ENCODE data around the gene DMD.

Gene DMD

GRCh38 chrX:31376408-31377022 lies 1834.8 kb downstream of the DMD start:
- DNase-seq, result no peak

DNA sequence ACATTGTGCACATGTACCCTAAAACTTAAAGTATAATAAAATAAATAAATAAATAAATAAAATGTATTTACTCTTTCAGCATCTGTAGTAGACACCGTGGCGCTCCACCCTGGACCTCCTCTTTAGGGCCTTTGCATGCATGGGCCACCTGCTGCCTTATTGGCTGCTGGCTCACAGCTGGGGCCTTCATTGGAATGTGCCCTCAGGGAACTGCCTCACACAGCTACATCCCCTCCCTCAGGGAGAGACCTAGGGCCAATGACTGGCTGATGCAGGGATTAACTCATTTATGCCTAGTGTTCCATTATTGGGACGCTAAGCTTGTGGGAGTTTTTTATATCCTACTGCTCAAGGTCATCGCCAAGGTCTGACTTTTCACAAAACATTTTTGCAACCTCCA lies 1836.6 kb downstream of the DMD start:
- DNase-seq, result no peak

DNA sequence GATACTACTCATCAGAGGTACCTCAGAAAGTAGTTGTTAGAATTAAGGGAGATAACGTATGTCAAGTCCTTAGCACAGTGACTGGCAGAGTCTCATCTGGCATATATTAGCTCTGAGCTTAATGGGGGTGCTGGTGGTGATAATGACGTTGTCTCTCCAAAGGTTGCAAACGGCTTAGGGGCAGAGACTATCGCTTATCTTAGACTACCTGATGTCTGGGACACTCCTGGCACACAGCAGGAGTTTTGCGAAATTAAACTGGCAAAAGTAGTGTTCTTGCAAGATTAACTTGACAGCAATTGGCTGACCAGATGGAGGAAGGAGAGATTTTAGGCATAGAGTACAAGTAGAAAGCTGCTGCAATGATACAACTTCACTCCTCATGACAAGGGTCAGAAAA lies 1839.4 kb downstream of the DMD start:
- DNase-seq, result no peak

DNA sequence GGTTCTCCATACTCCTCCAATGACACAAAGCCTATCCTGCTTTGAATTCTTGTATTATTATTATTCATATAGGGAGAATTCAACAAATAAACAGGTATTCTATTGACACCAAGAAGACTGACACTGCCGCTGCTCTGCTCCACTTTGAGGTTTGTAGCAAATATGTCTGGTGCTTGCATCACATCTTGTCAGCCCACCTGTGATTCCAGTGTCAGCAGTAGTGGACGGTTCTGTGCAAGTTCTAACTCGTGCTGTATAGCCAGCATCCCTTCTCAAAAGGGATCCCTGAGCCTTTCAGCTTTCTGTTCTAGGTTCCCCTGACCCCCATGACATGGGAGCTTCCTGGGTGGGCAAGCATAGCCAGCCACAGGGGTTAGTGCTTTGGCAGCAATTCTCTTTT lies 1843.5 kb downstream of the DMD start:
- no peak for DNase-seq

GRCh38 chrX:31366041-31366440 lies 1845.3 kb downstream of the DMD start:
- DNase-seq, result no peak

DNA sequence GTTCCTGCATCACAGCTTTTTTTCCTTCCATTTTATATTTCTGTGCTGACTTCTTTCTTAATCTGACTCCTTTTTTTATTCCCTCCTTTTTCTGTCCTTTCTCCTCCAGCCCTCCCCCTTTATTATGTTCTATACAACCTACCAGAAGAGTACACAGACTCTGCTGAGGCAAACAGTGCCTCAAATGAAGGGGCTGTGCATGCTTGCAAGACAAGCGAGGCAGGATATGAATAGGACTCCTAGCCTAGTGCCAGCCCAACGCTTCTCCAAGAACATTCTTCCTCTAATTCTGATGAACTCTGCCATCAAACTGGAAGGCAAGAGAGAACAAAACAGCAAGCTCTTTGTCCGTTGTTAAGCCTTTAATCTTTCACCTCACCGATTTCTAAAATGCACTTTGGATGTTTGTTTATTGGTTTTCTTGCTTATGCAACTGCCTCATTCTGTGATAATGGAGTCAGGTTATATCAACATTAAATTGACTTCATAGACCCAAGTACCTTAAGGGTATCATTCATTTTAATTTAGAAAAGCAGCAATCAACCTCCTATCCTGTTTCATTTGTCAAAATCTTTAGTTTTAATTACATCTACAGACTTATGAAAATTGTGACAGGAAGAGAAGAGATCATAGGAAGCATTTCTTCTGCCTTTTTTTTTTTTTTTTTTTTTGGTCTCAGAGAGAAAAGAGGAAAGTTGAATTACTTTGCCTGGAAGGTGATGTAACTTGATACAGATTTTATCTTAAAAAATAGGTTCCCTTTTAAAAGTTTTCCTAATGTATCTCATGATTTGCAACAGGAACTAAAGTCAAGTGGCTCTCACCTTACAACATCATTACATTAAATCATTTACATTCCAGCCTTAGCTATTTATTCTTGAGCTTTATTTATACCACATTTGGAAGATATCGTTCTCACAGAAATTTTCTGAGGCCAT lies 1854.8 kb downstream of the DMD start:
- DNase-seq, result no peak

DNA sequence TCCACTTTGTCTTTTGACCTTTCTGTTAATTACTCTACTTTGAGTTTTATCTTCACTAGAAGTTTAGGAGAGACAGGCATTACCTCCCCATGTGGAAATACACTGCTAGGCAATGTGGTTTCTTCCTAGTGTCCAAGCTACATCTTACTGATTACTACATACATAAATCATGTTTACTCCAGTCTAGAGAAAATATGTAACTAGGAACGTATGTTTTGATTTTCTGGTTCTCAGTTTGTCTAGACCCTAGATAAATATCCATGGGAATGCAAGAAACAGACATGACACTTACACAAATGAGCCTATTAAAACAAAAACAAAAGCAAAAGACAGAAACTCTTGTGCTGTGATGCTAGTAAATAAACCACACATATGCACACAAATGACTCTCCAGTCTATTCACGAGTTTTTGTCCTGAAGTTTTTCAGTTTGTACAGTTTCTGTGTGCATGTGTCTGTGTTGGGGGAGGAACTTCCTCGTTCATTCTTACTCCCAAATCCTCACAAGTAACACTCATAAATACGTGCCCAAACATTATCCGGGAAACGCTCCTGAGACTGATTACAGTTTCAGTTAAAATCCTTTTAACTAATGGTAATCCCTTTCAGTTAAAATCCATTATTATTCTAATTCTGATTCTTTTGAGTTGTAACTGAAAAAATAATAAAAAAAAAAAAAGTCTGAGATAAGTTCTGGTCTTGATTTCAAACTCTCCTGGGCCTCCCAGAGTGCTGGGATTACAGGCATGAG lies 1856.0 kb downstream of the DMD start:
- DNase-seq, result no peak

DNA sequence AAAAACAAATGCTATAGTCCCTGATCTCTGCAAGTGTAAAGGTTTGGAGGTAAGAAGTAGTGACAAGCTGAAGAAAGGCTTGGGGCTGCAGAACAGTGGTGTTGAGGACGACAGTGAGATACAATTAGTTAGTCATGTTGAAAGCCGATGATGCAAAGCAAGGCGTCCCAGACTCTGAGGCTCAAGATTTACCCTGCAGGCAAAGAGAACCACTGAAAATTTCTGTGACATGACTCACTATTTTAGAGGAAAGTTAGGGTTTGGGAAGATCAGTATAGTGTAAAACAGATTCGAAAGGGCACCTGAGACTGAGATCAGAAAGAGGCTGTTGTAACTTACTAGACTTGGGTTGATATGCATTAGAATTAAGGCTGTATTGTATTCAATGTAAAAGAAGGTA lies 1858.3 kb downstream of the DMD start:
- no peak for DNase-seq

- DNase-seq, result no peak
Measured at GRCh38 chrX:31350808-31351074, 1860.6 kb downstream of the DMD start.

DNA sequence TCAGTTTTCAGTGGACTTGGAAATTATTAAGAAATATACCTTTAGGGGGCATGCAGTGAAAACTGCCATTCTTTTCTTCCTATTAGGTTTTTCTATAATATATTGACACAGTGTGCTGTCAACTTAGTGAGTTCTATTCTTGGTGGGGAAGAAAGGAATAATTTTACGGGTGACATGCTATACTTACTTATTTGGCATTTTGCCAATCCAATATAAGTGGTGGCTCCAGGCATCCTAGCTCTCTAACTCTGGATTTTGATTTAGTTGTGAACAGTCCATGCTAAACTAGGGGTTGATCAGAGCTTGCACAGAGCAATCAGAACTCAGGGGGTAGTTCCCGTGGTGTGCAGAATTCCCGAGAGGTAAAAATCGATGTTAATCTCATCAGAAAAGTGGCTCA lies 1861.8 kb downstream of the DMD start:
- no peak for DNase-seq

DNA sequence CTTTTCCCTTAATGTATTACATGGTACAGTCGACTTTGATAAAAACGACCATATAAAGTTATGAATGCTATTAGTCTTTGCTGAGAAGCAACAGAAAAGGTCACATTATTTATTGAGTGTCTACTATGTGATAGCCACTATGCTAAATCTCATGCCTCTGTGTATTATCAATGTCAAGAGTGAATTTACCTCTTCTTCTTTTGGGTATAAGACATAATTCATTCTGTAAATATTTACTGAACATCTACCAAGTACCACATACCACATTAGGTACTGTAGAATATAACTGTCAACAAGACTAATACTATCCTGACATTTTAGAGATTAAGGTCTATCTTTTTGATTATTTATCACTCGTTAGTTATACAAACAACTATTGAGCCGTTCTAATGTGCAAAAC lies 1870.8 kb downstream of the DMD start:
- no peak for DNase-seq

- no peak for DNase-seq
Measured at GRCh38 chrX:31338991-31339350, 1872.4 kb downstream of the DMD start.

DNA sequence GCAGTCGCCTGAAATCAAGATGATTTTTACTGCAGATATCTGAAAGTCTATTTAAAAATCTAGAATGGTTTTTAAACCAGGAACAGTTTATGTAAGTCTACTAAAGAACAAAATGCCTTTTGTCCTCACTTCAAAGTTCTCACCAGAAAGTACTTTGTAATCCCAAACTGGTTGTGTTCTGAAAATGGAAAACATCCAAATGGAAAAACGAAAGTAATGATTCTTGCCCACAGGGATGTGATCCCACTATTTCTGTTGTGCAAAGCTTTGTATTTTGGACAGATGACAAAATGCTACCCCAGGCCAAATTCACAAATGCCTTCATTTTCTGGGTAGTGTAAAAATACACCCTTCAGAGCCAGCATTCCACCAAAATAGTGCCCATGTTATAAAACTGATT lies 1874.0 kb downstream of the DMD start:
- DNase-seq, result no peak

- DNase-seq, result no peak
Measured at GRCh38 chrX:31336419-31336818, 1874.9 kb downstream of the DMD start.

GRCh38 chrX:31334997-31335396 lies 1876.4 kb downstream of the DMD start:
- no peak for DNase-seq

GRCh38 chrX:31333165-31333831 lies 1878.1 kb downstream of the DMD start:
- DNase-seq, result no peak

- DNase-seq, result no peak
Measured at GRCh38 chrX:31331928-31332327, 1879.4 kb downstream of the DMD start.

GRCh38 chrX:31331015-31331414 lies 1880.3 kb downstream of the DMD start:
- no peak for DNase-seq

DNA sequence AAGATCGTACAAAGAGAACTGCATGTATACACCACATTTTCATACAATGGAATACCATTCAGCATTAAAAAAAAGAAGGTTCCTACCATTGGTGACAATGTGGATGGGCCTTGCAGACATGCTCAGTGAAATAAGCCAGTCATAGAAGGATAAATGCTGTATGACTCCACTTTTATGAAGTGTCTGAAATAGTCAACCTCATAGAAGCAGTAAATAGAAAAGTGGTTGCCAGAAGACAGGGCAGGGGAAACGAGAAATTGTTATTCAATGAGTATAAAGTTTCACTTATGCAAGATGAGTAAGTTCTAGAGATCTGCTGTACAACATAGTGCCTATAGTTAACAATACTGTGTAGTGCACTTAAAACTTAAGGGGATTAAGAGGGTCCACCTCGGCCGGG lies 1882.1 kb downstream of the DMD start:
- no peak for DNase-seq

DNA sequence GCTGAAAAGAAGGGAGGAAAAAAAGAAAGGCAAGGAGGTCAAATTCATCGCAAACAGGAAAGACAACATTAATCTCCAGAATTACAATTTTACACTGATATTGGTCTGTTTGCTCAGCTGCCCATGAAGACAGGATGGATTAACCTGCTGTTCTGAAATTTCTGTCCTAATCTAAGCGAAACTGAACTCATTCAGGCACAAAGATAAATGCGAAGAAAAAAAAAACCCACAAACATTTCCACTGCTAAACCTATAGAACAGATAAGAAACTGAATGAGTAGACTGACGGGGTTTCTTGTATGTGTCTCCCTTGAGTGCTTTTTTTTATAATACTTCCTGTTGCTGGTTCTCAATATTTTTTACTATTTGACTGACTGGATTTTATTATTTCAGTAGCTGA lies 1887.7 kb downstream of the DMD start:
- peak; percentile 25 to 29 for DNase-seq

DNA sequence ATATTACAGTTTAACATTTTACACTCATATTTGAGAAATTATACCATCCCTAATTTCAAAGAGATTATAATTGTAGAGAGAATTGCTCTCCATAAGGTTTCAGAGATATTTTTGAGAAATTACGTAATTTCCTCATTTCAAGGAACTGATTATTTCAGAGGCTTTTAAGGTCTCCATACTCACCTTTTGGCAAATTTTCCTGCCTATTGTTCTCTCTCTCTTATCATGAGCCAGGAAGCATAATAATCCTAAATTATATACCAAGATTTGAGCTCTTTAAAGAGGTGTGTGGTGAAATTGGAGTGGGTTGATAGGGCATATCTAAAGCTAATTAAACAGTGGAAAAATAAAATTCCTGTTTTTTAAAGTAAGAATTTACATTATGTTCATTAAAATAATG lies 1890.6 kb downstream of the DMD start:
- DNase-seq, result no peak

GRCh38 chrX:31319586-31319985 lies 1891.8 kb downstream of the DMD start:
- no peak for DNase-seq

DNA sequence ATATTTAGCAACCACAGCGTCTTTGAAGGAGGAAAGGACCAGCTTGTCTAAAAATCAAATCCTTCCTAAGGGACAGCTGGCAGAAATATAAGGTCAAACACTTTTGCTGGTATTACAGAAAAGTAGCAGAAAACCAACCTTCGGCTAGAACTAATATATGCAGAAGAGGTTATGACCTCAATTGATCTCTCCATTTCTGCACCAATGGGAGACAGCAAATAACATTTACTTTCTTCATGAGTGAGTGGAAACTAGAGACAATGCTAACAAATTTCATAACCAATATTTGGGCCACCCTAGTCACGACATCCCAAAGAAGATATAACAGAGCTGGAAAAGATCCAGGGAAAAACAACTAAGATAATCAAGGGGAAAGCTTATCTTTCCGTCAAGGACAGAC lies 1892.5 kb downstream of the DMD start:
- DNase-seq, result no peak
